Measurements from ENCODE around the gene LCLAT1. TPM values are rescaled to one million over a fixed set of nuclear protein-coding genes. Genes with fewer than 3 reads are reported as not detected.

Gene LCLAT1
- polyA plus RNA-seq, 1 donor (not counting 4 experiments of a cell fraction or from before 2014, with no cell fraction given) = 17.1 TPM

- Histone ChIP-seq H3K9me1 (ENCODE audit: control insufficient read depth, extremely low read depth, insufficient read depth, low read length) (no peaks in the 10 kb centered on the region), H3K79me2 (ENCODE audit: control insufficient read depth, insufficient read depth, low read length) (no peaks in the 10 kb centered on the region), H4K20me1 (ENCODE audit: control insufficient read depth, extremely low read depth, insufficient read depth, low read length) (no peaks in the 10 kb centered on the region), H2AFZ (ENCODE audit: control insufficient read depth, low read length) (no peak overlapping the region), H3K4me2 (ENCODE audit: control insufficient read depth, extremely low read depth, insufficient read depth, low read depth, low read length) (no peak overlapping the region), H3K9me3 (ENCODE audit: control insufficient read depth, low read depth, low read length) (no peaks in the 10 kb centered on the region), H3K4me1 (ENCODE audit: control insufficient read depth, extremely low read depth, insufficient read depth, low read length) (peaks cover 14% of the 10 kb centered on the region), H3K27ac (ENCODE audit: control insufficient read depth, insufficient read depth, low read length) (no peak overlapping the region), H3K27me3 (ENCODE audit: control insufficient read depth, extremely low read depth, insufficient read depth, low read length) (no peaks in the 10 kb centered on the region), H3K9ac (ENCODE audit: control insufficient read depth, extremely low read depth, insufficient read depth, low read length) (no peak overlapping the region), H3K4me3 (ENCODE audit: control insufficient read depth in 2 of 3, extremely low read depth in 1 of 3, insufficient read depth in 2 of 3, low read depth in 1 of 3, low read length in 3 of 3) (no peak overlapping the region), H3K36me3 (ENCODE audit: control insufficient read depth in 2 of 2, extremely low read depth in 1 of 2, insufficient read depth in 2 of 2, low read length in 2 of 2) (no peaks in the 10 kb centered on the region)
- DNase-seq (ENCODE audit: low read depth, low spot score) = no peak
- TF ChIP-seq, protein P1, sequence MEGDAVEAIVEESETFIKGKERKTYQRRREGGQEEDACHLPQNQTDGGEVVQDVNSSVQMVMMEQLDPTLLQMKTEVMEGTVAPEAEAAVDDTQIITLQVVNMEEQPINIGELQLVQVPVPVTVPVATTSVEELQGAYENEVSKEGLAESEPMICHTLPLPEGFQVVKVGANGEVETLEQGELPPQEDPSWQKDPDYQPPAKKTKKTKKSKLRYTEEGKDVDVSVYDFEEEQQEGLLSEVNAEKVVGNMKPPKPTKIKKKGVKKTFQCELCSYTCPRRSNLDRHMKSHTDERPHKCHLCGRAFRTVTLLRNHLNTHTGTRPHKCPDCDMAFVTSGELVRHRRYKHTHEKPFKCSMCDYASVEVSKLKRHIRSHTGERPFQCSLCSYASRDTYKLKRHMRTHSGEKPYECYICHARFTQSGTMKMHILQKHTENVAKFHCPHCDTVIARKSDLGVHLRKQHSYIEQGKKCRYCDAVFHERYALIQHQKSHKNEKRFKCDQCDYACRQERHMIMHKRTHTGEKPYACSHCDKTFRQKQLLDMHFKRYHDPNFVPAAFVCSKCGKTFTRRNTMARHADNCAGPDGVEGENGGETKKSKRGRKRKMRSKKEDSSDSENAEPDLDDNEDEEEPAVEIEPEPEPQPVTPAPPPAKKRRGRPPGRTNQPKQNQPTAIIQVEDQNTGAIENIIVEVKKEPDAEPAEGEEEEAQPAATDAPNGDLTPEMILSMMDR (optimal IDR thresholded peaks at IDR 0.05 in 1 of 3, IDR thresholded peaks at IDR 0.05 in 1 of 3, conservative IDR thresholded peaks at IDR 0.05 in 1 of 3; ENCODE audit: extremely low read depth in 1 of 3, insufficient read depth in 2 of 3, low read length in 3 of 3) = no peak
- TF ChIP-seq EZH2 (IDR thresholded peaks at IDR 0.05; ENCODE audit: low read length) = no peak
- dilution Hi-C loops (cut with MboI; ENCODE audit: extremely low pct_ligation_motif_present, low sequenced_read_pairs) = no loop called here
- FAIRE-seq = no peak
Observed at GRCh38 chr2:30670453-30670852, 223.4 kb downstream of the LCLAT1 start.

DNA sequence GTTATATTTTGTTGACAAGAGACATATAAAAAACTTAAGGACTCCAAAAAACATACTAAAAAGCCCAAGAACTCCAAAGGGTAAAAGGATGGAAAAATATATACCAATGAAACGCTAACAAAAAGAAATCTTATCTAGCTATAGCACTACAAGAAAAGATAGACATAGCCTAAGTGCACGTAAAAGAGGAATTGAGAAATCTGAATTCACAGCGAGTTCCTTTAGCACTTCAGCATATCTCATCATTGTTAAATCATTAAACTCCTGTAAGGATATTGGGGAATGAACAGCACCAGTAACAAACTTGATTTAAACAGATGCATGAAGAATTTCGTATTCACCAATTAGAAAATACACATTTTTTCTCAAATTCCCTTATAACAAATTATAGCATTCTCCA, 226.1 kb downstream of the LCLAT1 start:
- no peak overlapping the region for H3K9ac ChIP-seq (ENCODE audit: control insufficient read depth, extremely low read depth, insufficient read depth, low read length)
- H3K4me1 ChIP-seq (ENCODE audit: control insufficient read depth, extremely low read depth, insufficient read depth, low read length) = no peaks in the 10 kb centered on the region
- H3K27ac ChIP-seq (ENCODE audit: control insufficient read depth, insufficient read depth, low read length) = no peak overlapping the region
- no peak overlapping the region for H3K4me3 ChIP-seq (ENCODE audit: control insufficient read depth in 2 of 3, extremely low read depth in 1 of 3, insufficient read depth in 2 of 3, low read depth in 1 of 3, low read length in 3 of 3)
- TF ChIP-seq, protein P1 (optimal IDR thresholded peaks at IDR 0.05 in 1 of 3, IDR thresholded peaks at IDR 0.05 in 1 of 3, conservative IDR thresholded peaks at IDR 0.05 in 1 of 3; ENCODE audit: extremely low read depth in 1 of 3, insufficient read depth in 2 of 3, low read length in 3 of 3) = no peak
- TF ChIP-seq EZH2 (IDR thresholded peaks at IDR 0.05; ENCODE audit: low read length) = no peak
- H2AFZ ChIP-seq (ENCODE audit: control insufficient read depth, low read length) = no peak overlapping the region
- no peaks in the 10 kb centered on the region for H3K9me1 ChIP-seq (ENCODE audit: control insufficient read depth, extremely low read depth, insufficient read depth, low read length)
- peaks cover 5% of the 10 kb centered on the region for H3K27me3 ChIP-seq (ENCODE audit: control insufficient read depth, extremely low read depth, insufficient read depth, low read length)
- dilution Hi-C loops (cut with MboI; ENCODE audit: extremely low pct_ligation_motif_present, low sequenced_read_pairs) = no loop called here
- H3K79me2 ChIP-seq (ENCODE audit: control insufficient read depth, insufficient read depth, low read length) = no peaks in the 10 kb centered on the region
- H3K9me3 ChIP-seq (ENCODE audit: control insufficient read depth, low read depth, low read length) = no peaks in the 10 kb centered on the region
- H3K36me3 ChIP-seq (ENCODE audit: control insufficient read depth in 2 of 2, extremely low read depth in 1 of 2, insufficient read depth in 2 of 2, low read length in 2 of 2) = no peaks in the 10 kb centered on the region
- FAIRE-seq (no peak), DNase-seq (ENCODE audit: low read depth, low spot score) (no peak)
- H3K4me2 ChIP-seq (ENCODE audit: control insufficient read depth, extremely low read depth, insufficient read depth, low read depth, low read length) = no peak overlapping the region
- no peaks in the 10 kb centered on the region for H4K20me1 ChIP-seq (ENCODE audit: control insufficient read depth, extremely low read depth, insufficient read depth, low read length)
